GM12878 (cell line): ENCODE results near the gene SYMPK.

ENCODE experiments used
- CTCF ChIP-seq, 3 experiments: IDR thresholded peaks in 2 of 3; conservative IDR thresholded peaks in 1 of 3; 2 replicates each; pipeline ENCODE4 v1.5.1; 2011; ENCODE audit warnings: low read depth in 3 of 3, low read length in 3 of 3, mild to moderate bottlenecking in 3 of 3, control low read depth in 2 of 3, moderate library complexity in 2 of 3, inconsistent platforms in 1 of 3, mixed read lengths in 1 of 3; ENCODE audit not compliant: control insufficient read depth in 2 of 3, insufficient read depth in 1 of 3; ENCODE audit errors: extremely low read depth in 1 of 3
- JUNB ChIP-seq: IDR thresholded peaks from 2 replicates; pipeline ENCODE4 v1.6.1; 2016; ENCODE audit warnings: antibody characterized with exemption, mild to moderate bottlenecking
- POLR2A ChIP-seq: IDR thresholded peaks from 2 replicates; pipeline ENCODE4 v1.6.1; 2011; ENCODE audit warnings: low read depth, mild to moderate bottlenecking, low read length
- REST ChIP-seq: IDR thresholded peaks from 2 replicates; pipeline ENCODE4 v1.6.1; 2012; ENCODE audit warnings: mild to moderate bottlenecking, low read depth, low read length
- TAF1 ChIP-seq: IDR thresholded peaks from 2 replicates; pipeline ENCODE4 v1.6.1; 2011; ENCODE audit warnings: mild to moderate bottlenecking, low read depth, low read length, borderline replicate concordance

- no peak for TF ChIP-seq POLR2A
- TF ChIP-seq TAF1, result no peak
- no peak for TF ChIP-seq CTCF (IDR thresholded peaks at IDR 0.05 in 2 of 3, conservative IDR thresholded peaks at IDR 0.05 in 1 of 3; ENCODE audit: control insufficient read depth in 2 of 3, extremely low read depth in 1 of 3, insufficient read depth in 1 of 3, low read depth in 3 of 3, low read length in 3 of 3)
- no peak for TF ChIP-seq REST
- no peak for TF ChIP-seq JUNB
Observed at GRCh38 chr19:45870798-45871197, 7.9 kb upstream of the SYMPK start.
